ENCODE data around the gene BAG5. TPM values are rescaled to one million over a fixed set of nuclear protein-coding genes. Genes with fewer than 3 reads are reported as not detected.

Gene BAG5
- polyA plus RNA-seq, 1 experiment, result 12.5 TPM

DNA sequence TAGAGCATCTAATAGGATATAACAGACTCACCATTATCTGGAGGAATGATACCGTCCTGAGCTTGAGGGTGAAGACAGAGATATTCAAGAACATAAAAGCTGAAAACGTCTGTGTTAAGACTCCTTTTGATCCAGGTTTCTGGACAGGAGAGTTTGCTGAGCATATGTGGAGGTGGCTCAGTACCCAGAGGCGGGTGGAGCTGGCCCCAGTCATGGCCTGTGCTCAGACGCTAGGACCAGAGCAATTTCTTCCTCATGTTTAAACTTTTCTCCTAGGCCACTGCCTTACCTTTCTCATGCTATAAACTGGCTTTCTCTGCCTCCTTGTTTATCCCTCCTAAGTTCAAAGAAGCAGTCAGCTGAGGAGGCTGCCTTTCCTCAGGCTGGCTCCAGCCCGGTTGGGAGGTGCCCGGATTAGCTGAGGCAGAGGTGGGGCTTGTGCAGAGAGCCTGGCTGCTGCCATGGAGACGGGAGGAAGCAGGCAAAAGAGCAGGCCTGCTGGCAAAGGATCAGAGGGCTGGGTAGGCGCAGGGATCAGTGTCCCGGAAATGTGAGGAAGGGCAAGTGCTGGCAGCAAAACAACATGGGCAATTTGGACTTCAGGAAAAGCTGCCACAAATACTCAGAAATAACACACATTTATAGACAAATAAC lies 14.0 kb upstream of the BAG5 start:
- POLR2A ChIA-PET, result interaction anchor here (0.6 to 1.4 kb wide), 3 partner anchors 14 to 140 kb away, joined by 3 to 4 read pairs (median 3); partner anchors contain the start of genes BAG5 and COA8

GRCh38 chr14:103574707-103575285 lies 12.3 kb upstream of the BAG5 start:
- DNase-seq (ENCODE audit: low read depth, low spot score), result no peak
- CTCF ChIA-PET, result interaction anchor here (0.7 to 1.0 kb wide), 2 partner anchors 28 to 161 kb away, joined by 3 read pairs; no protein-coding TSS in a partner anchor
- TF ChIP-seq CTCF (IDR thresholded peaks at IDR 0.05; ENCODE audit: low read depth, low read length), result no peak
- Histone ChIP-seq H3K9me3 (ENCODE audit: control insufficient read depth, insufficient read depth, low read length) (no peaks in the 10 kb centered on the region), H3K4me3 (ENCODE audit: low read depth, low read length) (no peak overlapping the region), H3K27ac (ENCODE audit: low read depth, low read length) (no peak overlapping the region), H3K27me3 (ENCODE audit: control insufficient read depth, insufficient read depth, low read length) (no peaks in the 10 kb centered on the region)
- POLR2A ChIA-PET, result no interaction called here

More for the DNA sequence above, 14.0 kb upstream of the BAG5 start:
- Histone ChIP-seq H3K27ac (ENCODE audit: low read depth, low read length) (peak overlapping the region; percentile 21), H3K27me3 (ENCODE audit: control insufficient read depth, insufficient read depth, low read length) (no peaks in the 10 kb centered on the region), H3K4me3 (ENCODE audit: low read depth, low read length) (no peak overlapping the region), H3K9me3 (ENCODE audit: control insufficient read depth, insufficient read depth, low read length) (no peaks in the 10 kb centered on the region)
- no peak for DNase-seq (ENCODE audit: low read depth, low spot score)
- CTCF ChIA-PET, result interaction anchor here (0.7 kb wide), 1 partner anchor 103 kb away, joined by 4 read pairs; no protein-coding TSS in a partner anchor
- no peak for TF ChIP-seq CTCF (IDR thresholded peaks at IDR 0.05; ENCODE audit: low read depth, low read length)

DNA sequence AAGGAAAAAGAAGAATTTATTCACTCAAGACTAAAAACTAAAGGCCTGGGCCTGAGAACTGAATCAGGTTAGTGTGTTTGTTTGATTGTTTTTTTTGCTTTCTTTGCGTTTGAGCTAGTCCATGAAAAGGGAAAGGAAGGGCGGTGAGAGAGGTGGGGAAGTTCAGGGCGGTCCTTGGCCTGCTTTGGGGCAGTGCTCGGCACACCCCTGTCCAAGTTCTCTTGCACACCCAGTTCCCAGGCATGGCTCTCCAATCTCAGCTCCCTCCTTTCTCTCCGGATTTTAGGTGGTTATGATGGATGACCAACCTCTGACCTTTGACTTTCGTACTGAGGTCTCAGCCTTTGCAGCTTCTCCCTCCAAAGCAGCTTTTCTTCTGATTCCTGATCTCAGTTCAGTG lies 11.6 kb upstream of the BAG5 start:
- Histone ChIP-seq H3K4me3 (ENCODE audit: low read depth, low read length) (no peak overlapping the region), H3K9me3 (ENCODE audit: control insufficient read depth, insufficient read depth, low read length) (no peaks in the 10 kb centered on the region), H3K27me3 (ENCODE audit: control insufficient read depth, insufficient read depth, low read length) (no peaks in the 10 kb centered on the region), H3K27ac (ENCODE audit: low read depth, low read length) (no peak overlapping the region)
- no peak for DNase-seq (ENCODE audit: low read depth, low spot score)
- no peak for TF ChIP-seq CTCF (IDR thresholded peaks at IDR 0.05; ENCODE audit: low read depth, low read length)
- ChIA-PET POLR2A (no interaction called here), CTCF (interaction anchor here (0.7 kb wide), 2 partner anchors 28 to 103 kb away, joined by 3 to 14 read pairs; no protein-coding TSS in a partner anchor)

DNA sequence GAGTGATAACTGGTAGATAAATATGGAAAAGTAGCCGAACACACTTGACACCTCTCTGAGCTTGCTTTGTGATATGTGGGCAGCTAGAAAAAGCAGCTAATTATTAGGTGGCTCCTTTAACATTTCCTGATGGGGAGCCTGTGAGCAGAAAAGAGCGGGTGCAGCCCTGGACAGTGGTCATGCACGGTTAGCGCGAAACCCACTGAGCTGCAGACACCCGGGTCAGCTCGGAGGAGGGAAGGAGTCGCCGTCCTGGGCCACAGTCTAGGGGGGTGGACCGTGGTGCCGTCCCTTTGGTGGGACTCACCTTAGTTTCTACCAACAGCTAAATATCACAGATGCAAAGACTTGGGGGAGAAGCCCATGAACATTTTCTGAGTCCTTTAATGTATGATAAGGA lies 7.0 kb upstream of the BAG5 start:
- H3K27me3 ChIP-seq (ENCODE audit: control insufficient read depth, insufficient read depth, low read length), result no peaks in the 10 kb centered on the region
- no peak for DNase-seq (ENCODE audit: low read depth, low spot score)
- no peak for TF ChIP-seq CTCF (IDR thresholded peaks at IDR 0.05; ENCODE audit: low read depth, low read length)
- H3K9me3 ChIP-seq (ENCODE audit: control insufficient read depth, insufficient read depth, low read length), result no peaks in the 10 kb centered on the region
- ChIA-PET CTCF (no interaction called here), POLR2A (no interaction called here)
- no peak overlapping the region for H3K27ac ChIP-seq (ENCODE audit: low read depth, low read length)
- H3K4me3 ChIP-seq (ENCODE audit: low read depth, low read length), result no peak overlapping the region

GRCh38 chr14:103568952-103569351 lies 6.5 kb upstream of the BAG5 start:
- no peaks in the 10 kb centered on the region for H3K9me3 ChIP-seq (ENCODE audit: control insufficient read depth, insufficient read depth, low read length)
- no peak overlapping the region for H3K27ac ChIP-seq (ENCODE audit: low read depth, low read length)
- no peak overlapping the region for H3K4me3 ChIP-seq (ENCODE audit: low read depth, low read length)
- no peak for DNase-seq (ENCODE audit: low read depth, low spot score)
- no peak for TF ChIP-seq CTCF (IDR thresholded peaks at IDR 0.05; ENCODE audit: low read depth, low read length)
- ChIA-PET CTCF (no interaction called here), POLR2A (no interaction called here)
- H3K27me3 ChIP-seq (ENCODE audit: control insufficient read depth, insufficient read depth, low read length), result no peaks in the 10 kb centered on the region

Measured in AG04450 (cell line).